Stomach (tissue), 4 donors: ENCODE results near the gene UST.

Experiments used
- CTCF ChIP-seq, 7 experiments: fragments of 450-650 bp in 4 of 7; fragments of 200-600 bp in 3 of 7; sonication (generic) in 3 of 7; IDR thresholded peaks; one replicate each; pipeline ENCODE4 v1.5.1; 2016 to 2019; ENCODE audit warnings: antibody characterized with exemption in 7 of 7, control low read depth in 2 of 7, mild to moderate bottlenecking in 1 of 7
- POLR2AphosphoS5 ChIP-seq, 3 donors: sonication (generic); formaldehyde crosslinking; IDR thresholded peaks; one replicate each; pipeline ENCODE4 v1.6.1; 2016; ENCODE audit warnings: antibody characterized with exemption in 3 of 3

- TF ChIP-seq CTCF (IDR thresholded peaks at IDR 0.05) (no peak), POLR2AphosphoS5 (IDR thresholded peaks at IDR 0.05) (no peak)
These were observed 5.0 kb downstream of the UST start for GRCh38 chr6:148751793-148752170.
